Measurements from ENCODE around the gene GYS2.
"Not testable (repeated sequence)": the region's sequence is repeated elsewhere in the genome, so short reads cannot be mapped to it uniquely, and the experiment has no call there.

Gene GYS2

GRCh38 chr12:21599143-21599999 lies 5.3 kb downstream of the GYS2 start:
- H3K36me3 ChIP-seq (ENCODE audit: insufficient read depth, low read length) = no peaks in the 10 kb centered on the region
- no peaks in the 10 kb centered on the region for H3K9me3 ChIP-seq (replicated peaks; ENCODE audit: low read length)
- no peaks in the 10 kb centered on the region for H3K27me3 ChIP-seq (ENCODE audit: control insufficient read depth, insufficient read depth, low read length)
- no peak overlapping the region for H3K9ac ChIP-seq (ENCODE audit: low read depth, low read length)
- no peak overlapping the region for H3K4me2 ChIP-seq (ENCODE audit: low read length)
- no peak overlapping the region for H3K4me3 ChIP-seq (ENCODE audit: low read length)
- no peaks in the 10 kb centered on the region for H3K4me1 ChIP-seq (ENCODE audit: control insufficient read depth, insufficient read depth, low read length)

GRCh38 chr12:21598651-21599050 lies 6.0 kb downstream of the GYS2 start:
- Histone ChIP-seq H3K36me3 (ENCODE audit: insufficient read depth, low read length) (no peaks in the 10 kb centered on the region), H3K9me3 (replicated peaks; ENCODE audit: low read length) (no peaks in the 10 kb centered on the region), H3K27me3 (ENCODE audit: control insufficient read depth, insufficient read depth, low read length) (no peaks in the 10 kb centered on the region), H3K4me3 (ENCODE audit: low read length) (no peak overlapping the region), H3K4me2 (ENCODE audit: low read length) (no peak overlapping the region), H3K9ac (ENCODE audit: low read depth, low read length) (no peak overlapping the region), H3K4me1 (ENCODE audit: control insufficient read depth, insufficient read depth, low read length) (no peaks in the 10 kb centered on the region)

- H3K9me3 ChIP-seq (replicated peaks; ENCODE audit: low read length); H3K4me2 ChIP-seq (ENCODE audit: low read length); H3K4me1 ChIP-seq (ENCODE audit: control insufficient read depth, insufficient read depth, low read length); H3K4me3 ChIP-seq (ENCODE audit: low read length); H3K36me3 ChIP-seq (ENCODE audit: insufficient read depth, low read length); H3K27me3 ChIP-seq (ENCODE audit: control insufficient read depth, insufficient read depth, low read length); H3K9ac ChIP-seq (ENCODE audit: low read depth, low read length): not testable (repeated sequence)
Observed at GRCh38 chr12:21595356-21595755, 9.3 kb downstream of the GYS2 start.

GRCh38 chr12:21585485-21585884 lies 19.2 kb downstream of the GYS2 start:
- no peaks in the 10 kb centered on the region for H3K4me1 ChIP-seq (ENCODE audit: control insufficient read depth, insufficient read depth, low read length)
- H3K27me3 ChIP-seq (ENCODE audit: control insufficient read depth, insufficient read depth, low read length) = no peaks in the 10 kb centered on the region
- no peaks in the 10 kb centered on the region for H3K36me3 ChIP-seq (ENCODE audit: insufficient read depth, low read length)
- H3K9me3 ChIP-seq (replicated peaks; ENCODE audit: low read length) = no peaks in the 10 kb centered on the region
- H3K4me3 ChIP-seq (ENCODE audit: low read length) = no peak overlapping the region
- no peak overlapping the region for H3K4me2 ChIP-seq (ENCODE audit: low read length)
- H3K9ac ChIP-seq (ENCODE audit: low read depth, low read length) = no peak overlapping the region

GRCh38 chr12:21584403-21585182 lies 20.1 kb downstream of the GYS2 start:
- not testable (repeated sequence) for H3K27me3 ChIP-seq (ENCODE audit: control insufficient read depth, insufficient read depth, low read length); H3K4me2 ChIP-seq (ENCODE audit: low read length); H3K36me3 ChIP-seq (ENCODE audit: insufficient read depth, low read length); H3K9me3 ChIP-seq (replicated peaks; ENCODE audit: low read length); H3K9ac ChIP-seq (ENCODE audit: low read depth, low read length); H3K4me1 ChIP-seq (ENCODE audit: control insufficient read depth, insufficient read depth, low read length); H3K4me3 ChIP-seq (ENCODE audit: low read length)

- no peak overlapping the region for H3K4me3 ChIP-seq (ENCODE audit: low read length)
- no peaks in the 10 kb centered on the region for H3K27me3 ChIP-seq (ENCODE audit: control insufficient read depth, insufficient read depth, low read length)
- no peaks in the 10 kb centered on the region for H3K36me3 ChIP-seq (ENCODE audit: insufficient read depth, low read length)
- H3K9me3 ChIP-seq (replicated peaks; ENCODE audit: low read length) = no peaks in the 10 kb centered on the region
- no peaks in the 10 kb centered on the region for H3K4me1 ChIP-seq (ENCODE audit: control insufficient read depth, insufficient read depth, low read length)
- H3K9ac ChIP-seq (ENCODE audit: low read depth, low read length) = no peak overlapping the region
- no peak overlapping the region for H3K4me2 ChIP-seq (ENCODE audit: low read length)
Observed at GRCh38 chr12:21583587-21583986, 21.1 kb downstream of the GYS2 start.

- no peaks in the 10 kb centered on the region for H3K36me3 ChIP-seq (ENCODE audit: insufficient read depth, low read length)
- no peaks in the 10 kb centered on the region for H3K27me3 ChIP-seq (ENCODE audit: control insufficient read depth, insufficient read depth, low read length)
- no peak overlapping the region for H3K4me2 ChIP-seq (ENCODE audit: low read length)
- H3K4me1 ChIP-seq (ENCODE audit: control insufficient read depth, insufficient read depth, low read length) = no peaks in the 10 kb centered on the region
- H3K4me3 ChIP-seq (ENCODE audit: low read length) = no peak overlapping the region
- no peak overlapping the region for H3K9ac ChIP-seq (ENCODE audit: low read depth, low read length)
- no peaks in the 10 kb centered on the region for H3K9me3 ChIP-seq (replicated peaks; ENCODE audit: low read length)
Observed at GRCh38 chr12:21580748-21581516, 23.7 kb downstream of the GYS2 start.

- no peak overlapping the region for H3K9ac ChIP-seq (ENCODE audit: low read depth, low read length)
Observed at GRCh38 chr12:21577516-21577915, 27.1 kb downstream of the GYS2 start.

GRCh38 chr12:21576431-21576830 lies 28.2 kb downstream of the GYS2 start:
- Histone ChIP-seq H3K36me3 (ENCODE audit: insufficient read depth, low read length) (no peaks in the 10 kb centered on the region), H3K9me3 (replicated peaks; ENCODE audit: low read length) (no peaks in the 10 kb centered on the region), H3K4me1 (ENCODE audit: control insufficient read depth, insufficient read depth, low read length) (no peaks in the 10 kb centered on the region), H3K4me2 (ENCODE audit: low read length) (no peak overlapping the region), H3K4me3 (ENCODE audit: low read length) (no peak overlapping the region), H3K27me3 (ENCODE audit: control insufficient read depth, insufficient read depth, low read length) (no peaks in the 10 kb centered on the region), H3K9ac (ENCODE audit: low read depth, low read length) (no peak overlapping the region)

More at GRCh38 chr12:21577516-21577915, 27.1 kb downstream of the GYS2 start:
- Histone ChIP-seq H3K36me3 (ENCODE audit: insufficient read depth, low read length) (no peaks in the 10 kb centered on the region), H3K4me1 (ENCODE audit: control insufficient read depth, insufficient read depth, low read length) (no peaks in the 10 kb centered on the region), H3K4me3 (ENCODE audit: low read length) (no peak overlapping the region), H3K9me3 (replicated peaks; ENCODE audit: low read length) (no peaks in the 10 kb centered on the region), H3K4me2 (ENCODE audit: low read length) (no peak overlapping the region), H3K27me3 (ENCODE audit: control insufficient read depth, insufficient read depth, low read length) (no peaks in the 10 kb centered on the region)

GRCh38 chr12:21573733-21574358 lies 30.8 kb downstream of the GYS2 start:
- no peaks in the 10 kb centered on the region for H3K27me3 ChIP-seq (ENCODE audit: control insufficient read depth, insufficient read depth, low read length)
- no peaks in the 10 kb centered on the region for H3K4me1 ChIP-seq (ENCODE audit: control insufficient read depth, insufficient read depth, low read length)
- no peak overlapping the region for H3K4me2 ChIP-seq (ENCODE audit: low read length)
- no peak overlapping the region for H3K9ac ChIP-seq (ENCODE audit: low read depth, low read length)
- no peaks in the 10 kb centered on the region for H3K36me3 ChIP-seq (ENCODE audit: insufficient read depth, low read length)
- no peaks in the 10 kb centered on the region for H3K9me3 ChIP-seq (replicated peaks; ENCODE audit: low read length)
- H3K4me3 ChIP-seq (ENCODE audit: low read length) = no peak overlapping the region

GRCh38 chr12:21571046-21571445 lies 33.6 kb downstream of the GYS2 start:
- no peaks in the 10 kb centered on the region for H3K27me3 ChIP-seq (ENCODE audit: control insufficient read depth, insufficient read depth, low read length)
- no peak overlapping the region for H3K9ac ChIP-seq (ENCODE audit: low read depth, low read length)
- H3K36me3 ChIP-seq (ENCODE audit: insufficient read depth, low read length) = no peaks in the 10 kb centered on the region
- no peak overlapping the region for H3K4me2 ChIP-seq (ENCODE audit: low read length)
- H3K4me1 ChIP-seq (ENCODE audit: control insufficient read depth, insufficient read depth, low read length) = no peaks in the 10 kb centered on the region
- no peak overlapping the region for H3K4me3 ChIP-seq (ENCODE audit: low read length)
- H3K9me3 ChIP-seq (replicated peaks; ENCODE audit: low read length) = no peaks in the 10 kb centered on the region
